HepG2 (cell line): ENCODE data around the gene MTIF2. TPM values are rescaled to one million over a fixed set of nuclear protein-coding genes. Genes with fewer than 3 reads are reported as not detected.

ENCODE experiments used
- ATAC-seq: fragments of 200-7000 bp; cut with Tn5 transposase; 3 replicates; pipeline ENCODE4 v1.9.1; 2020; ENCODE audit warnings: mild to moderate bottlenecking, moderate library complexity
- BruUV-seq: library from RNA; stranded (reverse); fragments of 400-500 nt; replicated peaks from 2 replicates; lab custom pipeline; 2021; lab: Mats Ljungman, UMichigan
- CTCF ChIA-PET: fragments of 300-600 bp; formaldehyde crosslinking; extraction: SDS; loops from one replicate; lab custom pipeline; 2021; ENCODE audit warnings: low total read pairs, inconsistent platforms, low intra/inter-chr PET ratio; lab: Yijun Ruan, JAX
- POLR2A ChIA-PET: fragments of 350-600 bp; sonication (Branson Sonifier 250); formaldehyde crosslinking; loops from one replicate; lab custom pipeline; 2020; ENCODE audit warnings: antibody characterized with exemption, inconsistent platforms; lab: Yijun Ruan, JAX
- DNase-seq: peaks from one replicate; pipeline ENCODE4 v3.0.0-alpha.2; 2015; ENCODE audit warnings: low spot score
- FAIRE-seq: peaks from 3 replicates; lab custom pipeline; 2011; peaks lifted over from hg19 to GRCh38; lab: Jason Lieb, UNC
- H2AFZ ChIP-seq: one replicate; pipeline ENCODE4 v1.6.1; 2011; ENCODE audit warnings: low read length, inconsistent platforms
- H3K27ac ChIP-seq: fragments of 300-600 bp; 3 replicates; pipeline ENCODE4 v1.8.0; 2011; ENCODE audit warnings: mixed run types, mild to moderate bottlenecking, mixed read lengths, low read length, inconsistent platforms; ENCODE audit not compliant: insufficient read depth; ENCODE audit errors: extremely low read length
- H3K27me3 ChIP-seq, 2 experiments: fragments of 200-600 bp in 1 of 2; 2 replicates in 1 of 2; 3 replicates in 1 of 2; pipeline versions ENCODE4 v1.6.0 to v1.8.0; 2011; ENCODE audit warnings: low read length in 2 of 2, mild to moderate bottlenecking in 2 of 2, moderate library complexity in 2 of 2, inconsistent platforms in 1 of 2; ENCODE audit not compliant: insufficient read depth in 2 of 2, control insufficient read depth in 1 of 2
- H3K36me3 ChIP-seq, 2 experiments: fragments of 200-600 bp in 1 of 2; replicated peaks in 1 of 2; 2 replicates in 1 of 2; 3 replicates in 1 of 2; pipeline versions ENCODE4 v1.5.1 to v1.8.0; 2011; ENCODE audit warnings: low read length in 2 of 2, inconsistent platforms in 1 of 2; ENCODE audit not compliant: insufficient read depth in 2 of 2, control insufficient read depth in 1 of 2
- H3K4me1 ChIP-seq: 2 replicates; pipeline ENCODE4 v1.5.1; 2012; ENCODE audit warnings: low read length, inconsistent platforms; ENCODE audit not compliant: insufficient read depth
- H3K4me2 ChIP-seq: 2 replicates; pipeline ENCODE4 v1.6.0; 2011; ENCODE audit warnings: low read depth, low read length, inconsistent platforms
- H3K4me3 ChIP-seq, 3 experiments: fragments of 200-600 bp in 1 of 3; sonication (generic), shearing (Covaris generic) in 1 of 3; replicated peaks in 1 of 3; 2 replicates each; pipeline ENCODE4 v1.5.1; 2011 to 2016; ENCODE audit warnings: low read length in 3 of 3, inconsistent platforms in 2 of 3, low read depth in 2 of 3, mild to moderate bottlenecking in 2 of 3, control low read depth in 1 of 3, mixed read lengths in 1 of 3; ENCODE audit not compliant: insufficient read depth in 1 of 3
- H3K79me2 ChIP-seq: one replicate; pipeline ENCODE4 v1.6.1; 2011; ENCODE audit warnings: low read length, inconsistent platforms; ENCODE audit not compliant: insufficient read depth
- H3K9ac ChIP-seq: 2 replicates; pipeline ENCODE4 v1.6.0; 2011; ENCODE audit warnings: mild to moderate bottlenecking, low read depth, low read length, inconsistent platforms; ENCODE audit not compliant: insufficient read depth
- H3K9me3 ChIP-seq: 2 replicates; pipeline ENCODE4 v1.5.1; 2012; ENCODE audit warnings: mild to moderate bottlenecking, low read length
- H4K20me1 ChIP-seq: 2 replicates; pipeline ENCODE4 v1.6.0; 2011; ENCODE audit warnings: inconsistent platforms, mild to moderate bottlenecking, low read length, moderate library complexity; ENCODE audit not compliant: insufficient read depth
- MBD4 ChIP-seq: IDR thresholded peaks from 2 replicates; pipeline ENCODE4 v1.6.1; 2012; ENCODE audit warnings: low read length, inconsistent platforms, borderline replicate concordance
- POLR2A ChIP-seq, 2 experiments: IDR thresholded peaks; 2 replicates each; pipeline ENCODE4 v1.6.1; 2011; ENCODE audit warnings: low read depth in 2 of 2, low read length in 2 of 2, mild to moderate bottlenecking in 1 of 2, moderate library complexity in 1 of 2; ENCODE audit not compliant: insufficient read depth in 1 of 2
- ZNF121 ChIP-seq: sonication (generic); formaldehyde crosslinking; IDR thresholded peaks from 2 replicates; pipeline ENCODE4 v1.5.0; 2020; ENCODE audit warnings: mild to moderate bottlenecking, missing genetic modification reagents
- WGBS: methylation state at CpG from one replicate; pipeline ENCODE4 v1.1.6; 2017; ENCODE audit warnings: low lambda C conversion rate; 5-methylcytosine and 5-hydroxymethylcytosine counted together
- in situ Hi-C: cut with HindIII; loops from 2 replicates; pipeline ENCODE4 v1.10.0; 2017; ENCODE audit warnings: low pct_unique_long_range_greater_than_20kb; ENCODE audit not compliant: extremely low pct_ligation_motif_present
- intact Hi-C: fragments of 100-400 bp; cut with micrococcal nuclease; formaldehyde crosslinking; loops from one replicate; pipeline ENCODE4 v1.10.0; 2022; ENCODE audit not compliant: unreplicated experiment
- polyA plus RNA-seq, 8 experiments: library from polyadenylated mRNA; depleted of rRNA in 3 of 8; stranded (reverse) in 7 of 8; unstranded in 1 of 8; fragments of >200 nt; fragmentation: Illumina TruSeq in 4 of 8; extraction: Trizol in 4 of 8; gene quantifications; 2 replicates each; pipeline versions ENCODE4 v1.2.1 to v1.2.3, GENCODE V29; 2011 to 2016; ENCODE audit warnings: low read depth in 4 of 8, missing spikeins in 1 of 8, mixed read lengths in 1 of 8; ENCODE audit not compliant: insufficient read depth in 1 of 8
- total RNA-seq, 5 experiments: library from RNA; depleted of rRNA; stranded (reverse); fragments of >200 nt; fragmentation: Illumina TruSeq; extraction: Trizol; gene quantifications; 2 replicates each; pipeline ENCODE4 v1.2.3, GENCODE V29; 2016; ENCODE audit warnings: low read depth in 1 of 5
- TF ChIP-seq, protein P1 (sequence below): sonication (generic); formaldehyde crosslinking; IDR thresholded peaks from 2 replicates; pipeline ENCODE4 v1.4.0; 2020; ENCODE audit warnings: mild to moderate bottlenecking, missing genetic modification reagents
- TF ChIP-seq, protein P2 (sequence below): sonication (generic); formaldehyde crosslinking; IDR thresholded peaks from 2 replicates; pipeline ENCODE4 v1.9.0; 2022; ENCODE audit warnings: missing genetic modification reagents, mild to moderate bottlenecking, borderline replicate concordance
- TF ChIP-seq, protein P3 (sequence below): sonication (generic); formaldehyde crosslinking; IDR thresholded peaks from 2 replicates; pipeline ENCODE4 v1.8.1; 2023; ENCODE audit warnings: mild to moderate bottlenecking, missing genetic modification reagents

MTIF2 gene
- total and polyA plus RNA-seq, 2 of the 13 experiments (the other 11 are each of a cell fraction or from before 2014, with no cell fraction given) = 32.1 to 92.1 TPM

- TF ChIP-seq, protein P1, sequence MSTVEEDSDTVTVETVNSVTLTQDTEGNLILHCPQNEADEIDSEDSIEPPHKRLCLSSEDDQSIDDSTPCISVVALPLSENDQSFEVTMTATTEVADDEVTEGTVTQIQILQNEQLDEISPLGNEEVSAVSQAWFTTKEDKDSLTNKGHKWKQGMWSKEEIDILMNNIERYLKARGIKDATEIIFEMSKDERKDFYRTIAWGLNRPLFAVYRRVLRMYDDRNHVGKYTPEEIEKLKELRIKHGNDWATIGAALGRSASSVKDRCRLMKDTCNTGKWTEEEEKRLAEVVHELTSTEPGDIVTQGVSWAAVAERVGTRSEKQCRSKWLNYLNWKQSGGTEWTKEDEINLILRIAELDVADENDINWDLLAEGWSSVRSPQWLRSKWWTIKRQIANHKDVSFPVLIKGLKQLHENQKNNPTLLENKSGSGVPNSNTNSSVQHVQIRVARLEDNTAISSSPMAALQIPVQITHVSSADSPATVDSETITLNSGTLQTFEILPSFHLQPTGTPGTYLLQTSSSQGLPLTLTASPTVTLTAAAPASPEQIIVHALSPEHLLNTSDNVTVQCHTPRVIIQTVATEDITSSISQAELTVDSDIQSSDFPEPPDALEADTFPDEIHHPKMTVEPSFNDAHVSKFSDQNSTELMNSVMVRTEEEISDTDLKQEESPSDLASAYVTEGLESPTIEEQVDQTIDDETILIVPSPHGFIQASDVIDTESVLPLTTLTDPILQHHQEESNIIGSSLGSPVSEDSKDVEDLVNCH (CRISPR knock-in tag) = no peak
- TF ChIP-seq POLR2A (IDR thresholded peaks at IDR 0.05; ENCODE audit: insufficient read depth in 1 of 2, low read depth in 2 of 2, low read length in 2 of 2) = peak in 1 of 2 experiments; percentile 57; a peak in 2 of 4 replicates
- TF ChIP-seq, protein P2, sequence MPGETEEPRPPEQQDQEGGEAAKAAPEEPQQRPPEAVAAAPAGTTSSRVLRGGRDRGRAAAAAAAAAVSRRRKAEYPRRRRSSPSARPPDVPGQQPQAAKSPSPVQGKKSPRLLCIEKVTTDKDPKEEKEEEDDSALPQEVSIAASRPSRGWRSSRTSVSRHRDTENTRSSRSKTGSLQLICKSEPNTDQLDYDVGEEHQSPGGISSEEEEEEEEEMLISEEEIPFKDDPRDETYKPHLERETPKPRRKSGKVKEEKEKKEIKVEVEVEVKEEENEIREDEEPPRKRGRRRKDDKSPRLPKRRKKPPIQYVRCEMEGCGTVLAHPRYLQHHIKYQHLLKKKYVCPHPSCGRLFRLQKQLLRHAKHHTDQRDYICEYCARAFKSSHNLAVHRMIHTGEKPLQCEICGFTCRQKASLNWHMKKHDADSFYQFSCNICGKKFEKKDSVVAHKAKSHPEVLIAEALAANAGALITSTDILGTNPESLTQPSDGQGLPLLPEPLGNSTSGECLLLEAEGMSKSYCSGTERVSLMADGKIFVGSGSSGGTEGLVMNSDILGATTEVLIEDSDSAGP (CRISPR knock-in tag) = no peak
These were observed 32.0 kb downstream of the MTIF2 start (continued) for GRCh38 chr2:55236992-55237543.

- no peak for FAIRE-seq
- H3K9ac ChIP-seq = no peak overlapping the region
- no TSS peak for BruUV-seq
- no peak overlapping the region for H2AFZ ChIP-seq
- ATAC-seq = no peak
- 92% methylated on average over 3 of the region's 3 CpGs for WGBS
- intact Hi-C loops (loop anchor here (10.0 kb wide), 3 partner anchors 179 to 279 kb away; partner anchors contain the start of genes CCDC88A, CFAP36 and RTN4), in situ Hi-C loops (no loop called here)
- H3K4me2 ChIP-seq = no peak overlapping the region
- H3K27me3 ChIP-seq = no peaks in the 10 kb centered on the region; a peak in 1 of 5 replicates
- ChIA-PET POLR2A (no interaction called here), CTCF (no interaction called here)
- H3K79me2 ChIP-seq = peaks cover 34% of the 10 kb centered on the region
- no peak for DNase-seq
- peaks cover 42% of the 10 kb centered on the region for H3K4me1 ChIP-seq
- peaks cover 16% of the 10 kb centered on the region for H4K20me1 ChIP-seq
- H3K4me3 ChIP-seq = no peak overlapping the region
- peaks cover 4 to 25% of the 10 kb centered on the region in 2 experiments; a peak in 4 of 5 replicates for H3K36me3 ChIP-seq
- H3K9me3 ChIP-seq = no peaks in the 10 kb centered on the region
- H3K27ac ChIP-seq = no peak overlapping the region
- TF ChIP-seq ZNF121 (CRISPR knock-in tag) (peak; percentile 69), MBD4 (peak; percentile 73; the same call in 1 of the 2 replicates)
- TF ChIP-seq, protein P3, sequence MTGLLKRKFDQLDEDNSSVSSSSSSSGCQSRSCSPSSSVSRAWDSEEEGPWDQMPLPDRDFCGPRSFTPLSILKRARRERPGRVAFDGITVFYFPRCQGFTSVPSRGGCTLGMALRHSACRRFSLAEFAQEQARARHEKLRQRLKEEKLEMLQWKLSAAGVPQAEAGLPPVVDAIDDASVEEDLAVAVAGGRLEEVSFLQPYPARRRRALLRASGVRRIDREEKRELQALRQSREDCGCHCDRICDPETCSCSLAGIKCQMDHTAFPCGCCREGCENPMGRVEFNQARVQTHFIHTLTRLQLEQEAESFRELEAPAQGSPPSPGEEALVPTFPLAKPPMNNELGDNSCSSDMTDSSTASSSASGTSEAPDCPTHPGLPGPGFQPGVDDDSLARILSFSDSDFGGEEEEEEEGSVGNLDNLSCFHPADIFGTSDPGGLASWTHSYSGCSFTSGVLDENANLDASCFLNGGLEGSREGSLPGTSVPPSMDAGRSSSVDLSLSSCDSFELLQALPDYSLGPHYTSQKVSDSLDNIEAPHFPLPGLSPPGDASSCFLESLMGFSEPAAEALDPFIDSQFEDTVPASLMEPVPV (CRISPR knock-in tag) = peak; percentile 30; the same call in 1 of the 2 replicates
These were observed 33.1 kb downstream of the MTIF2 start for GRCh38 chr2:55235724-55236538.
